GM12872 (cell line): Measurements from ENCODE around the gene ATG2B.

ENCODE experiments used
- TF ChIP-seq, protein P1 (sequence below): IDR thresholded peaks from 3 replicates; pipeline ENCODE4 v1.5.1; 2011; ENCODE audit warnings: low read depth, mild to moderate bottlenecking, low read length, moderate library complexity; ENCODE audit not compliant: insufficient read depth

ATG2B gene

GRCh38 chr14:96257056-96257455 is 106.1 kb downstream of the ATG2B start:
- TF ChIP-seq, protein P1, sequence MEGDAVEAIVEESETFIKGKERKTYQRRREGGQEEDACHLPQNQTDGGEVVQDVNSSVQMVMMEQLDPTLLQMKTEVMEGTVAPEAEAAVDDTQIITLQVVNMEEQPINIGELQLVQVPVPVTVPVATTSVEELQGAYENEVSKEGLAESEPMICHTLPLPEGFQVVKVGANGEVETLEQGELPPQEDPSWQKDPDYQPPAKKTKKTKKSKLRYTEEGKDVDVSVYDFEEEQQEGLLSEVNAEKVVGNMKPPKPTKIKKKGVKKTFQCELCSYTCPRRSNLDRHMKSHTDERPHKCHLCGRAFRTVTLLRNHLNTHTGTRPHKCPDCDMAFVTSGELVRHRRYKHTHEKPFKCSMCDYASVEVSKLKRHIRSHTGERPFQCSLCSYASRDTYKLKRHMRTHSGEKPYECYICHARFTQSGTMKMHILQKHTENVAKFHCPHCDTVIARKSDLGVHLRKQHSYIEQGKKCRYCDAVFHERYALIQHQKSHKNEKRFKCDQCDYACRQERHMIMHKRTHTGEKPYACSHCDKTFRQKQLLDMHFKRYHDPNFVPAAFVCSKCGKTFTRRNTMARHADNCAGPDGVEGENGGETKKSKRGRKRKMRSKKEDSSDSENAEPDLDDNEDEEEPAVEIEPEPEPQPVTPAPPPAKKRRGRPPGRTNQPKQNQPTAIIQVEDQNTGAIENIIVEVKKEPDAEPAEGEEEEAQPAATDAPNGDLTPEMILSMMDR: no peak

DNA sequence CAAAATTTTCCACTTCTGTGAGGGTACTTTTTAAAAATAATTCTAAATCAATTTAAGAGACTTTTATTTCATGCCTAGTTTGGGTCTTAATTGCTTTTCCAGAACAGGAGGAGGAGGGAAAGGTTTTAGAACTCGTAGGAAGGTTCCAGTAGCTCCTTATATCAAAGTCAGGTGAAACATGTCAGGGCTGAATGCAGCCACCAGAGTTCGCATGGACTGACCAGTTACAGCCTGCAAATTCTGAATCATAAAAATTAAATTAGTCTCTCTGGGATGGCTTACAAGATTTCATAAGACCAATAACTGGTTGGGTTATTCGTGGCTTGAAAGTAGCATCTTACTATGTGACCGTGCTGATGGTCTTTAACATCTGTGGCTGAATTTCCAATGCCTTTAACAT is 106.7 kb downstream of the ATG2B start:
- TF ChIP-seq, protein P1: no peak

DNA sequence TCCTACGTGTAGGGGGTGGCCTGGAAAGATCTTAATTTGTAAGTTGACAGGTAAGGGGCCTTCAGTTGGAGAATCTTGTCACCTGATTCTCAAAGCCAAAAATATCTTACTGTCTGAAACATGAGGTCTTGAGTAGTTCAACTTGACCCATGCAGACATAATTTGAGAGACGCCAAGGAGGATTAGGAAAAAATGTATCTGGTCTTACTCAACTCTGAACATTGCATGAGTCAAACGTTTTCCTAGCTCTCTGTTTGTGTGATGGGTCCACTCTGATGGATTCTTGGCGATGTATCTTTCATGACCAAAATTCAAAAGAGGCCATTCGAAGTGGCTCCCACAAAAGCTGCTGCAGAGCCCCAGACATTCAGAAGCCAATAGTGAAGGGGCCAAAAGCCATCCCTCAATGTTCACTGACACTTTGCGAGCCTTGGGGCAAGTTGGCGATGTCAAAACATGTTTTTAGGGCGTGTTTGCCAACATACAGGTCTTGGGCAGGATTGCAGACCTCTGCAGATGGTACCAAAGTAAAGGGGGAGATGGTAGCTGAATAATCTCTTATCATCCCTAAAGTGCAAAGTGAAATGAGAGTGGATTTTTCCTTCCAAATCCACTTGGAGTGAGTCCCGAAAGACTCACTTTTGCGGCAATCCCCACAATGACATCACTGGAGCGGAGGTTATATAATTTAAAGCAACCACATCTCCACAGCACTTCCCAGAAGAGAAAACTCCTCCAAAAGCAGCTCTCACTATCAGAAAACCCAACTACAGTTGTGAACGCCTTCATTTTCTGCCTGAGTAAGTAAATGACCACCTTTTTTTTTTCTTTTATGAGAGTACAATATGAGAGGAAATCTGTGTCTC is 107.4 kb downstream of the ATG2B start, which contains the start of gene BDKRB1:
TSS of gene BDKRB1 (plus strand) at position 710 of the 866 bp plus-strand sequence. CDS start 7,473 bp downstream, outside the sequence.
- TF ChIP-seq, protein P1: no peak

DNA sequence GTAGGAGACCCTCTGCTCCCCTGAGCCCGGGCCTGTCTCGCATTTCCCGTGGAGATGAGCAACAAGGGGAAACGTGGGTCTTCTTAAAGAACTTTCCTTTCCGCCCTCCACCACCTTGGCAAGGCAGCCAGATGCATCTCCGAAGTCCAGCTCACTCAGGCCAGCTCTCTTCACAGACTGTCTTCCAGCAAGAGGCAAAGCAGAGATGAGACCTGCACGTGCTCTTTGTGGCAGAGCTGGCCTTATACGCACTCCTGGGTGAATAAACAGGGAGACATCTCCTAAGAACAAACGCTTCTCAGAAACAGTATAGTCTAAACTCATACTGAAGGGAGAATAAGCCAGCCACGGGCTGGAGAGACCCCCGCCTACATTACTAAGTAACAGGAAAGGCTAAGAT is 108.5 kb downstream of the ATG2B start:
- TF ChIP-seq, protein P1: no peak

DNA sequence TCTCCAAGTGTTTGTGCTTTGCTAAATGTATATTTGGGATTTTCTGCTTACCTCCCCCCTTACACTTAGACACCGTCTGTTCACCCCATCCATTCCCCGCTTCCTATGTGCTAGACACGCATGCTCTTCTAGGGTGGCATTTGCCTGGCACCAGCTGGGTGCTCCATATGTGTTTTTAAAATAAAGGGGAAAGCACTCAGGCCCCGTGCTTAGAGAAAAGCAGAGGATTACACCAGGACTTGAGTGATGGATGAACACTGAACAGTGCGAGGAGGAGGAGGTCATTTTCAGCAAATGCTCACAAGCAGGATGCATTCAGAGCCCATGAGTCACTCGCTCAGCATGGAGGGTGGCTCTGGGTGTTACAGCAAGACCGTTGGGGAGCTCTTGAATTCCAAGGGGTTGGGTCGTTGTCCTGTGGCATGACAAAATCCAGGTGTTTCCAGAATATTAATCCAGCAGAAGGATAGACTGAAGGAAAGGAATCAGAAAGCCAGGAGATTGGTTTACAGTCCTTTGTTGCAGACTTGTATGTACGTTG is 110.1 kb downstream of the ATG2B start:
- TF ChIP-seq, protein P1: no peak

DNA sequence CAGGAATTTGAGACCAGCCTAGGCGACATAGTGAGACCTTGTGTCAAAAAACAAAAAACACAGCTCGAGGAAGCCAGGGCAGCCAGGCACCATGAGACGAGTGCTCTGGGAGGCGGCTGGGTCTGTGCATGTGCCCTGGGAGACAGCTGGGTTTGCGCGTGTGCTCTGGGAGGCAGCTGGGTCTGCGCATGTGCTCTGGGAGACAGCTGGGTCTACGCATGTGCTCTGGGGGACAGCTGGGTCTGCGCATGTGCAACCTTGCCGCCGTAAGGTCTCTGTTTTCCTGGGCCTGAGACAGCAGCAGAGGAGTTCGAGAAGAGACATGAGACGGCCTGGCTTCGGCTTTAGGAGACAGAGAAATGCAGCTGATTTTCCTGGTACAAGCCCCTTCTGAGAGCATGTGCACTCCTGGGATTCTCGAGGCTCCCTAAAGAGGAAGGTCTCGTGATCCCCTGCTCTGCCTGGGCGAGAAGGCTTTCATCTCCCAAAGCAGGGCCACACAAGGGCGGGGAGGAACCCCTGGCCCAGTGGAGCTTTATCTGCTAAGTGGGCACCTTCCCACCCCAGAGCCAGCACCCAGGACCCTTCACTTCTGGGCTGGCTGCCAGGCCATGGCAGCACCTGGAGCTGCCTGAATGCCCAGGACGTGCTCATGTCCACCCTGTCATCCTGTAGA is 110.7 kb downstream of the ATG2B start:
- TF ChIP-seq, protein P1: no peak

DNA sequence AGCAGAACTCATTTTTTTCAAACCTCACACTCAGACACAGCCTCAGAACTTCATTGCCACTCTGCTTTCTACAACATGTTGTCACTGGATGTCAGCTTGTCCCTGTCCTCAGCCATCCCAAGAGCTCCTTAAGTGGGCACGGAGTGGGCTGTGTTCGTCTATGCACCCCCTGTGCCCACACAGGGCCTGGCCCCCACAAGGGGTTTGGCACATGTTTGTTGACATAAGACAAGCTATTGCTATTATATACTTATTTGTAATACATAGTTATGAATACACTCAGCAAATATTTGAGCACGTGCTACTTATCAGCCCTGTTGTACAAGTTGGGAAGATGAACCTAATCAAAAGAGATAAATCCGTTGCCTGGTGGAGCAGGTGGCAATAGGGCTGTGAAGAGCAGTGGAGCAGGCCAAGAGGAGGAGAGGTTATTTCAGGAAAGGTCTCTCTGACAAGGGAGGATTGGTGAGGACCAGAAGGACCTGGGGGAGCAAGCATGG is 111.4 kb downstream of the ATG2B start:
- TF ChIP-seq, protein P1: no peak
